ENCODE data around the gene DGCR6L. TPM values are rescaled to one million over a fixed set of nuclear protein-coding genes. Genes with fewer than 3 reads are reported as not detected.
"Not testable (repeated sequence)": the region's sequence is repeated elsewhere in the genome, so short reads cannot be mapped to it uniquely, and the experiment has no call there.

The DGCR6L gene
- total RNA-seq, 1 donor from 2014 or later: 83.5 TPM

DNA sequence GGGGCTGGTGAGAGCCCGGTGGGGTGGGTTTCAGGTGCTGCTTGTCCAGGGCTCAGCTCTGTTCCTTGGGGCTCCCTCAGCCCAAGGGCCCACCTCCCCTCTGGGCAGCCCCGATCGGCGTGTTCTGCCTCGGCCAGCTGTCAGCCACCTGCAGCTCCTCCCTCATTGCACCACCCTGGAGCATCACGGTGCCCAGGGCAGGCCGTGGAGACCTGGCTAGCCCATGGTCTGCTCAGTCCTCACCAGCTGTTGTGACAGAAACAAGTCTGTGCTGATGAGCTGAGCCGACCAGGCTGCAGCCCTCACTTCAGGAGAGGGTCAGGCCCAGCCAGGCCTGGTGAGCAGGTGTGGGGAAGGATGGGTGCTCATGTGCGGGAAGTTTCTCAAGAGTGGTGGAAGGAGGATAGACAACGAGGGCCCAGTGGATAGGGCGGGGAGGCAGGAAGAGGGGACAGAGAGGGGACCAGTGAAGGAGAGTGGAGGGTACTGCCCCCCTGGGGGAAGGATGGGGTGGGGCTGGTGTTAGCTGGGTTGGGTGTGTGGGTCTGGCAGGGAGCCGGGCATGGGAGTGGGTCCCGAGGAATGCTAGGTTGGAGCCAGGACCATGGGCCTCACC, 35.3 kb downstream of the DGCR6L start:
- Histone ChIP-seq H3K27me3 (ENCODE audit: control insufficient read depth, insufficient read depth, low read length) (peaks cover 23% of the 10 kb centered on the region), H3K4me3 (ENCODE audit: low read depth, low read length) (no peak overlapping the region), H3K36me3 (ENCODE audit: control insufficient read depth, insufficient read depth, low read length) (no peaks in the 10 kb centered on the region)
- no peak for DNase-seq (ENCODE audit: low read depth)
- TF ChIP-seq, protein P1, sequence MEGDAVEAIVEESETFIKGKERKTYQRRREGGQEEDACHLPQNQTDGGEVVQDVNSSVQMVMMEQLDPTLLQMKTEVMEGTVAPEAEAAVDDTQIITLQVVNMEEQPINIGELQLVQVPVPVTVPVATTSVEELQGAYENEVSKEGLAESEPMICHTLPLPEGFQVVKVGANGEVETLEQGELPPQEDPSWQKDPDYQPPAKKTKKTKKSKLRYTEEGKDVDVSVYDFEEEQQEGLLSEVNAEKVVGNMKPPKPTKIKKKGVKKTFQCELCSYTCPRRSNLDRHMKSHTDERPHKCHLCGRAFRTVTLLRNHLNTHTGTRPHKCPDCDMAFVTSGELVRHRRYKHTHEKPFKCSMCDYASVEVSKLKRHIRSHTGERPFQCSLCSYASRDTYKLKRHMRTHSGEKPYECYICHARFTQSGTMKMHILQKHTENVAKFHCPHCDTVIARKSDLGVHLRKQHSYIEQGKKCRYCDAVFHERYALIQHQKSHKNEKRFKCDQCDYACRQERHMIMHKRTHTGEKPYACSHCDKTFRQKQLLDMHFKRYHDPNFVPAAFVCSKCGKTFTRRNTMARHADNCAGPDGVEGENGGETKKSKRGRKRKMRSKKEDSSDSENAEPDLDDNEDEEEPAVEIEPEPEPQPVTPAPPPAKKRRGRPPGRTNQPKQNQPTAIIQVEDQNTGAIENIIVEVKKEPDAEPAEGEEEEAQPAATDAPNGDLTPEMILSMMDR (IDR thresholded peaks at IDR 0.05; ENCODE audit: insufficient read depth, low read length, poor library complexity, severe bottlenecking): no peak

DNA sequence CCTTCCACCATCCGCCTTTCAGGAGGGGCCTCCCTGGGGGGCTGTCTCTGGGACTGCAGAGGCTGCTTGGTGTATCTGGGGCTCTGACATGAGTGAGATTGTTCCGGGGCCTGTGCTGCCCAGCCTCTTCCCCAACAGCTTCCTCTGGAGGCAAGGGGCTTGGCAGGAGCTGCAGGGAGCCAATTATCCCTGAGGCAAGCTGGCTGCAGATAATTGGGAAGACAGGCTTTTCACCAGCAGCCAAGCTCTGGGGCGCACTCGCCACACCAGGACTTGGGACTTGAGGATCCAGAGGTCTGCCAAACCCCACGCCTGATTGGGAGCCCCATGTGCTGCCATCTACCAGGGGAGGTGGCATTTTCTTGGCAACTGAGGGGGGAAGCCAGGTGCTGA, 36.2 kb downstream of the DGCR6L start:
- DNase-seq (ENCODE audit: low read depth): no peak
- H3K36me3 ChIP-seq (ENCODE audit: control insufficient read depth, insufficient read depth, low read length): no peaks in the 10 kb centered on the region
- TF ChIP-seq, protein P1 (IDR thresholded peaks at IDR 0.05; ENCODE audit: insufficient read depth, low read length, poor library complexity, severe bottlenecking): no peak

DNA sequence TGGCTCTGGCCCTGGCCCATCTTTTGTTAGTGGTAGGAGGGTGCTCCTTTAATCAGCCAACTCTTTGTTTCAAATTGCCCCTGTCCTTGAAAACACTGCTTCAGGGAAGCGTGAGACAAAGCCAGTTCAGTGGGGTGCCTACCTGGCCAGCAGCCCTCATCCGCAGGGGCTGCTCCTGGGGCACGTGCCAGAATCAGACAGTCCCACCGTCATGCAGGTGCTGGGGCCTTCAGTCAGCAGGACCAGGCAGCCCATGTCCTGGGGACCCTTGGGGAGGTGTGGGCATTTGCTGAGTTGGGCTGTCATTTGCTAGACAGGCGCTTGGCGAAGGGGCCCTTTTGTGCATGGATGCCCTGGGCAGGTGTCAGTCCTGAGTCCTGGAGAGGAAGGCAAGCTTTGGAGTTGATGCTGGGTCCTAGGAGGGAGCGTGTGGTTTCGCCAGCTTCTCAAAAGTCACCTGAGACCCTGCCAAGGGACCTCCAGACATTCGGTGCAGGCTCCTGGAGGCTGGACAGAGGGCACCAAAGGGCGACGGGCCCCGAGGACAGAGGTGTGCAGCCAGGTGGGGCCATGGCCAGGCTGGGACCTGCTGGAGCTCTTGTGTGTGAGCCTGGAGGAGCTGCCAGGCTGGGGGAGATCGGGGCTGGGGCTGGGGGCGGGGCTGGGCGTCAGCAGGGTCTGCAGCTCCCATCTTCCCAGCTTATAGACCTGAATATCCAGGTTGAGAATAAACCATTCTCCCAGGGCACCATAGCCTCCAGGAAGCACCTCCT, 36.8 kb downstream of the DGCR6L start:
- TF ChIP-seq, protein P1 (IDR thresholded peaks at IDR 0.05; ENCODE audit: insufficient read depth, low read length, poor library complexity, severe bottlenecking): no peak
- H3K36me3 ChIP-seq (ENCODE audit: control insufficient read depth, insufficient read depth, low read length): no peaks in the 10 kb centered on the region

More for the DNA sequence above, 36.2 kb downstream of the DGCR6L start:
- Histone ChIP-seq H3K4me3 (ENCODE audit: low read depth, low read length) (no peak overlapping the region), H3K27me3 (ENCODE audit: control insufficient read depth, insufficient read depth, low read length) (peaks cover 20% of the 10 kb centered on the region)

DNA sequence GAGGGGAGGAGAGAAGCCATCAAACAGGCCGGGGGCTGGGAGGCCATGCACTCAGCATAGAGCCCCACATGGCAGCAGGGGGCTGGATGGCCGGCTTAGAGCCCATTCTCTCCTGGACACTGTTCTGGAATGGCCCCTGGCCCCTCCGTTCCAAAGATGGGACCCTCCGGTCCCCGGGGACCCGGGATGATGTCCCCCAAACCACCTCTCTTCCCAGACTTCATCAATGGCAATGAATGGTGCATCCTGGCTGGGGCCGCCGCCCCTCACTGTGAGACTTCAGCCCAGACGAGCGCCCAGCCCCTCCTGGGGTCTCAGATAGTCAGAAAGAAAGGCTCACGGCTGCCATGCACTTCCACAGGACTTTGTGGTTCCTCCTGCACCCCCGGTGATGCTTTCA, 38.0 kb downstream of the DGCR6L start:
- TF ChIP-seq, protein P1 (IDR thresholded peaks at IDR 0.05; ENCODE audit: insufficient read depth, low read length, poor library complexity, severe bottlenecking): no peak
- DNase-seq (ENCODE audit: low read depth): no peak
- Histone ChIP-seq H3K27me3 (ENCODE audit: control insufficient read depth, insufficient read depth, low read length) (peaks cover 17% of the 10 kb centered on the region), H3K4me3 (ENCODE audit: low read depth, low read length) (no peak overlapping the region), H3K36me3 (ENCODE audit: control insufficient read depth, insufficient read depth, low read length) (no peaks in the 10 kb centered on the region)

More for the DNA sequence above, 36.8 kb downstream of the DGCR6L start:
- Histone ChIP-seq H3K4me3 (ENCODE audit: low read depth, low read length) (no peak overlapping the region), H3K27me3 (ENCODE audit: control insufficient read depth, insufficient read depth, low read length) (peaks cover 20% of the 10 kb centered on the region)
- DNase-seq (ENCODE audit: low read depth): no peak

DNA sequence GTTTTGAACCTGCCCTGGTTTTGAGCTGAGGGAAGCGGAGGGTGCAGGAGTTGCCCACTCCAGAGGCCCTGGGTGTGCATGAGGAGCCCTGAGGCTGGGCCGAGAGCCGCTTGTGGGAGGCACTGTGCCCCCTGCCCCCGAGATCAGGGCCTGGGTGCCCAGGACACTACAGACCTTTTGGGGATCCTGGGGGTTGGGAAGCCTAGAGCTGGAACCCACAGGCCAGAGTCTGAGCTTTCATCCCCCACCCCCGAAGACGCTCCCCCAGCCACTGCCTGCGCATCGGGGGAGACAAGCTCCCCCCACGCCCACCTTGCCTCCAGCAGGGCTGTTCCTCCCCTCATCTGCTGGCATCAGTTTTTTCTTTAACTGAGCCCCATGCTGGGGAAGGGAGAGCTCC, 38.4 kb downstream of the DGCR6L start:
- not testable (repeated sequence) for H3K36me3 ChIP-seq (ENCODE audit: control insufficient read depth, insufficient read depth, low read length); DNase-seq (ENCODE audit: low read depth); H3K4me3 ChIP-seq (ENCODE audit: low read depth, low read length)
- H3K27me3 ChIP-seq (ENCODE audit: control insufficient read depth, insufficient read depth, low read length): peaks cover 17% of the 10 kb centered on the region

DNA sequence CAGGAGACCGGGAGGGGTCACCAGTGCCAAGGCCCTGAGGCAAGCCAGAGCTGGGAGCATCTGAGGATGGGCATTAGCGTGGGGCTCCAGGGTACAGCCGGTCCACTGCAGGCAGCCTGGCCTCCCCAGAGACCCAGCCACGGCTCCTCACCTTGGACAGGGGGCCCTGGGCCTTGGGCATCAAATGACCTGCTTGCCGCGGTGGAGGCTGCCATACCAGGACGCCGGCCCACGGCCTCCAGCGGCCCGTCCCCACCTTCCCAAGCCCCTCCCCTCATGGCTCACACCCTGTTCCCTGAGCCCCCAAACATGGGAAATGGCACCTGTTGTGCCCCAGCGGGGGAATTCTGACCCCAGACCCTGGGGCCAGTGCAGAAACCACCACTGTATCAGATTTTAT, 39.0 kb downstream of the DGCR6L start:
- TF ChIP-seq, protein P1 (IDR thresholded peaks at IDR 0.05; ENCODE audit: insufficient read depth, low read length, poor library complexity, severe bottlenecking): no peak
- H3K27me3 ChIP-seq (ENCODE audit: control insufficient read depth, insufficient read depth, low read length): peaks cover 17% of the 10 kb centered on the region
- no peak overlapping the region for H3K4me3 ChIP-seq (ENCODE audit: low read depth, low read length)
- H3K36me3 ChIP-seq (ENCODE audit: control insufficient read depth, insufficient read depth, low read length): no peaks in the 10 kb centered on the region
- DNase-seq (ENCODE audit: low read depth): no peak

DNA sequence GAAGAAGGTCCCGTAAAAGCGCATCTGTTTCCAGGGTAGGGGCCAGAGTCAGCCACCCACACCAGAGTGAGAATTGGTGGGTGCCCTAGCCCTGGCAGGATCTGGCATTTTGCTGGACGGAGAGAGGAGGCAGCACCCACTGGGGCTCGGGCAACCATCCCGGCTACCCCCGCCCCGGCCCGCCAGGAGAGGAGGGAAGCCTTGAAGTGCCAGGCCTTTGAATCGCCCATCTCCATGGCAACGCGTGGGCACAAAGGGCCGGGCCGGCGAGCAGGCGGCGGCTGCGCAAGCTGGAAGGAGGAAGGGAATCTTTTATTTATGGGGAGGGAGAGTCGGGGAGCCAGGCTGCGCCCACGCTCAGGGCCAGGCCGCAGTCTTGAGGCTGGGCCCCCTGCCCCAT, 39.7 kb downstream of the DGCR6L start:
- peaks cover 17% of the 10 kb centered on the region for H3K27me3 ChIP-seq (ENCODE audit: control insufficient read depth, insufficient read depth, low read length)

More for the DNA sequence above, 39.7 kb downstream of the DGCR6L start:
- DNase-seq (ENCODE audit: low read depth); H3K4me3 ChIP-seq (ENCODE audit: low read depth, low read length); H3K36me3 ChIP-seq (ENCODE audit: control insufficient read depth, insufficient read depth, low read length): not testable (repeated sequence)
